Subcutaneous adipose tissue (tissue), 4 donors: ENCODE measurements around the gene JARID2. TPM values are rescaled to one million over a fixed set of nuclear protein-coding genes. Genes with fewer than 3 reads are reported as not detected.

Experiments used
- CTCF ChIP-seq: fragments of 450-650 bp; IDR thresholded peaks from one replicate; pipeline ENCODE4 v1.5.1; 2016; ENCODE audit warnings: low read depth, mild to moderate bottlenecking, control low read depth, antibody characterized with exemption, moderate library complexity
- total RNA-seq, 4 donors: library from RNA; depleted of rRNA; stranded (reverse); fragments of >200 nt; gene quantifications; one replicate each; pipeline ENCODE4 v1.1.0, GENCODE V29; 2016

JARID2 gene
- total RNA-seq, 4 donors from 2014 or later = 9.8 to 17.2 (median 12.1) TPM

DNA sequence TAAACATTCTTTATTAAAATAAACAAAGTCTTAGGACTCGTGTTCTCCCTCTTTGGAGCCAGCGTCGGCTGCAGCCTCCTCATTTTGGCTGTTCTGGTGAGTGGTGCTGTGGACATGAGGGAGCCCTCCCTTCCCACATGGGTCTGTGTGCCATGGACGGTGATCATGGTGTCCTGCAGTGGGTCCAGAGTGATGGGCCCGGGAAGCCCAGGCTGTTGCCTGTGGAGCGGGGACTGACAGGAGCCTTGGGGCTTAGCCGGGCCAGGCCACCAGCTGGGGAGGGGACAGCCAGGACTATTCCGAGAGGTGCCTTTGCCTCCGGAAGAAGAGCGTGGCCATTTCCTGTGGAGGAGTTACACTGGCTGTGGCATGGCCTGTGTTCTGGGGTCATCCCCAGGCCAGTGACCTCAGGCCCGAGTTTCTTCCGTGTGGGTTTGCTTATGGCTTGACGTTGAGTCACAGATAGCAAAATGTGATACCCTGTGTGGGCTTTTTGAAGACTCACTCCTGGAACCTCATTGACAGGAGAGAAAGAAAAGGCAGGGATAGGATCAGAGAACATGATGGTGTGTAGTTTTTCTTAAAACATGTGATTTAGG lies 263.6 kb downstream of the JARID2 start:
- TF ChIP-seq CTCF = no peak

DNA sequence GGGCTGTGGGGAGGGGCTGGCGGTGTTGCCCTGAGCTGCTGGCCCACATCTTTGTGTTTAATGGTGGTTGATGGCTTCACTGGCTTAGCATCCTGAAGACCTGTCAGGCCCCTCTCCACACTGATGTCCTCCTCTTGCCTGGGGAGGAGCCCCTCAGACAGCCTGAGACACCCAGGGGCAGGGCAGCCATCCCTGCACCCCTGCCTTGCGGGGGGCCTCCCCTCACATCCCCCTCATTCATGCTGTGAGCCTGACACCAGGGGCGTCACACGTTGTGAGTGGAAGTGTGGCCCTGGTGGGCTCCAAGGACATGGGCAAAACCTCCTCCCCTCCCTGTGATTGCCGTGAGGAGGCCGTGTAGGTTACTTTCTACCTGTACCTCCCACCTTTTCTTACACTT lies 264.3 kb downstream of the JARID2 start:
- TF ChIP-seq CTCF = no peak

DNA sequence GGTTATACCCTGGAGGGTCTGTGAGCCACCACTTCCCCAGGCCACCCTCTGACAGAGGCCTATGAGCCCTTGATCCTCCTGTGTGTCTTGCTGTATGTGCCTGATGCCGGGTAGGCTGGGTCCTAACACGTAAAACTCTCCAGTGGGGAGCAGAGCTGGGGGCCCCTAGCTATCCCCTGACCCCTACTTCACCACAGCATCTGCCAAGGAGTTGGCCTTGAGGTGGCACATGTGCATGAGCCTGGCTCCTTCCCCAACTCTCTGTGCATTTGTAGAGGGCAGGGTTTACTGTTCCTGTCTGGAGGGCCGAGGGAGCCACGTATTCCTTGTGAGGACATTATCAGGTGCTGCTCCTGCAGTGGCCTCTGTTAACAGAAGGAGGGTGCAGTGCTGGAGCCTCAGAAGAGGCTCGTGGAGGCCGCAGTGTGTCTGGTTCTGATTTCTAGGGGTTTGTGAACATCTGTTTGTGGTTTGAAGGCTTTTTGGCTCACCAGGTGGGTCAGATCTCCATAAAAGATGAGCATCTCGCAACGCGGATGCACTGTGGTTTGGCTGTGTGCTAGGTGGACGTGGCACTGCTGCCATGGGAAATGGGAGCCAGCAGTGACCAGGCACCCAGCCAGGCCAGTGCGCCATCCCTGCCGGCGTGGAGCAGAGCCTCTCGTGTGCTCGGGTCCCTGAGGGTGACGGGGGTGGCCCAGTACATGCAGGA lies 264.8 kb downstream of the JARID2 start:
- TF ChIP-seq CTCF = no peak

GRCh38 chr6:15511248-15512125 lies 265.6 kb downstream of the JARID2 start:
- no peak for TF ChIP-seq CTCF

- TF ChIP-seq CTCF = no peak
Measured at GRCh38 chr6:15512126-15512525, 266.3 kb downstream of the JARID2 start.

- TF ChIP-seq CTCF = no peak
Measured at GRCh38 chr6:15512721-15513120, 266.9 kb downstream of the JARID2 start.
